HFFc6 (cell line): Measurements from ENCODE around the gene BCL2L2. TPM values are rescaled to one million over a fixed set of nuclear protein-coding genes. Genes with fewer than 3 reads are reported as not detected.

Source experiments
- DNase-seq: peaks from one replicate; pipeline ENCODE4 v3.0.0-alpha.2; 2018
- H3K27ac Mint-ChIP-seq: 2 replicates; pipeline ENCODE4 v1.8.0; 2020; ENCODE audit warnings: mild to moderate bottlenecking, mixed read lengths
- H3K27me3 Mint-ChIP-seq: 2 replicates; pipeline ENCODE4 v1.8.0; 2021; ENCODE audit warnings: mild to moderate bottlenecking, moderate library complexity, mixed read lengths; ENCODE audit not compliant: insufficient read depth
- H3K36me3 Mint-ChIP-seq: 2 replicates; pipeline ENCODE4 v1.8.0; 2021; ENCODE audit warnings: low read depth, mixed read lengths
- H3K4me1 Mint-ChIP-seq: 2 replicates; pipeline ENCODE4 v1.8.0; 2020; ENCODE audit warnings: low read depth, mixed read lengths
- H3K4me3 Mint-ChIP-seq: 2 replicates; pipeline ENCODE4 v1.8.0; 2020; ENCODE audit warnings: mild to moderate bottlenecking, moderate library complexity, mixed read lengths
- H3K9me3 Mint-ChIP-seq: 2 replicates; pipeline ENCODE4 v1.8.0; 2020; ENCODE audit warnings: mild to moderate bottlenecking, mixed read lengths
- total RNA-seq, 6 experiments: library from RNA; stranded (reverse); fragmentation: NEBNext Ultra II Directional; extraction: Animal tissue kit (Norgen Biotek cat#: 25700); gene quantifications; 2 replicates in 1 of 6; 3 replicates in 5 of 6; pipeline ENCODE4 v1.2.3, GENCODE V29; 2021
- TF ChIP-seq, protein P1 (sequence below): fragments of 200-600 bp; sonication (generic); IDR thresholded peaks from 2 replicates; pipeline ENCODE4 v1.5.0; 2021; ENCODE audit warnings: antibody characterized with exemption, mild to moderate bottlenecking

Gene BCL2L2
- total RNA-seq, 6 experiments from 2014 or later = 28.7 to 32.4 (median 31.1) TPM

DNA sequence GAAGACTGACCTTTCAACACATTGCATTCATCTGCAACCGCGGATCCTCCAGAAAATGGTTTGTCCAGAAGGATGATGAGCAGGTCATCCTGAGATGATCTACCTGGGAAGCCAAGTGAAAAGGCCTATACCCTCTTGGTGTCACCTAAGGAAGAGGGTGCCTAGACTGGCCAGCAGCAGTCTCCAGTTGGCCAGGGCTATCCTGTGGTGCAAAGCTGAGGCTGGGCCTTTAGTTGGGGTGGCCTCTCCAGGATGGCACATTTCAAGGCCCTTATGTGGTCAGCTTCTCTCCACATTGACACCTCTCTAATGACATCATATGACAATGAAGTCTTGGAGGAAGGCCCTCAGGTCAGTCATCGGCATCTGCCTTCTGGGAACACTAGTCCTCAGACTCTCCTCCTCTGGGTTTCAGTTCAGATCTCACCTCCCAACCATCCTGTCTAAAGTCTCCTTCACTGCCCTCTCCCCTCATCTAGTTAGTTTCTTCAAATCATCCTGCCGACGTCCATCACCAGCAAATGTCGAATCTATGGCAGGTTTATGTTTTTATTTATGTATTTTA lies 49.3 kb downstream of the BCL2L2 start:
- Mint-ChIP-seq H3K9me3 (no peaks in the 10 kb centered on the region), H3K4me1 (peaks cover 12% of the 10 kb centered on the region), H3K4me3 (no peak overlapping the region), H3K36me3 (peaks cover 5% of the 10 kb centered on the region; the same call in 1 of the 2 replicates), H3K27ac (no peak overlapping the region), H3K27me3 (peaks cover 9% of the 10 kb centered on the region)
- TF ChIP-seq, protein P1, sequence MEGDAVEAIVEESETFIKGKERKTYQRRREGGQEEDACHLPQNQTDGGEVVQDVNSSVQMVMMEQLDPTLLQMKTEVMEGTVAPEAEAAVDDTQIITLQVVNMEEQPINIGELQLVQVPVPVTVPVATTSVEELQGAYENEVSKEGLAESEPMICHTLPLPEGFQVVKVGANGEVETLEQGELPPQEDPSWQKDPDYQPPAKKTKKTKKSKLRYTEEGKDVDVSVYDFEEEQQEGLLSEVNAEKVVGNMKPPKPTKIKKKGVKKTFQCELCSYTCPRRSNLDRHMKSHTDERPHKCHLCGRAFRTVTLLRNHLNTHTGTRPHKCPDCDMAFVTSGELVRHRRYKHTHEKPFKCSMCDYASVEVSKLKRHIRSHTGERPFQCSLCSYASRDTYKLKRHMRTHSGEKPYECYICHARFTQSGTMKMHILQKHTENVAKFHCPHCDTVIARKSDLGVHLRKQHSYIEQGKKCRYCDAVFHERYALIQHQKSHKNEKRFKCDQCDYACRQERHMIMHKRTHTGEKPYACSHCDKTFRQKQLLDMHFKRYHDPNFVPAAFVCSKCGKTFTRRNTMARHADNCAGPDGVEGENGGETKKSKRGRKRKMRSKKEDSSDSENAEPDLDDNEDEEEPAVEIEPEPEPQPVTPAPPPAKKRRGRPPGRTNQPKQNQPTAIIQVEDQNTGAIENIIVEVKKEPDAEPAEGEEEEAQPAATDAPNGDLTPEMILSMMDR = no peak
- DNase-seq = no peak

DNA sequence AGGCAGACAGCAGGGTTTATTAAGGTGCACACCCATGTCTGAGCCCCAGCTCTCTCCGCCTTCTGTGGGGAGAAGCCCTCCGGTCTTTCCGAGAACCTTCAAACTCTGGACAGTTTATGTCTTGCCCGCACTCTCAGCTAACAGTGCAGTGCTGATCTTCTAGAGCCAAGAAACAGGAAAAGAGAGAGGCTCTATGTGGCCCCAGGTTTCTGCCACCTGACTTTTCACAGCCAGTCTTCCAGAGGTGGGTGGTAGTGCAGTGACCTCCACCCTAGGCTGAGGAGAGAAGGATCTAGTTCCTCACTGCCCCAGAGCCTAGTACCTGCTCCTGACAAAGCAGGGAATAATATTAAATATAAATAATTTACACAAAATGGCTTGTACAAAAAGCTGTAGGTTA lies 50.0 kb downstream of the BCL2L2 start:
- no peak overlapping the region for H3K4me3 Mint-ChIP-seq
- TF ChIP-seq, protein P1 = no peak
- no peaks in the 10 kb centered on the region for H3K36me3 Mint-ChIP-seq
- H3K4me1 Mint-ChIP-seq = peaks cover 19% of the 10 kb centered on the region
- no peak for DNase-seq
- peaks cover 9% of the 10 kb centered on the region for H3K27me3 Mint-ChIP-seq
- no peaks in the 10 kb centered on the region for H3K9me3 Mint-ChIP-seq
- no peak overlapping the region for H3K27ac Mint-ChIP-seq

DNA sequence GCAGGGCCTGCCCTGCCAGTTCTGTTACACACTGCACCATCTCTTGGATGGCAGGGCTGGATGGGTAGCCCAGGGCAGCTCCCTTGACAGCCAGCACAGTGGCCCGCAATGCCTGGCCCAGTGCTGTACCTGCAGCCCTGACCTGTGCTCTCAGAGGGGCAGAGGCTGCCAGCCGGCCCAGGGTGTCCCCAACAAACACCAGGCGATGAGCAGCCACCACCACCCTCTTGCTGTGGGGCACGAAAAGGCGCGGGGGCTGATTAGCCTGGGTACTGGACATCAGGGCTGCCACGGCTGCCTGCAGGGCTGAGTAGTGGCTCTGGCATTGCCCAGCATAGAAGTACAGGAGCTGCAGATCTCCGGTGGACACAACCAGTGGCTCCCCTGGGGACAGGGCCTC lies 50.6 kb downstream of the BCL2L2 start:
- Mint-ChIP-seq H3K9me3 (no peaks in the 10 kb centered on the region), H3K4me1 (peaks cover 23% of the 10 kb centered on the region), H3K4me3 (no peak overlapping the region), H3K27ac (no peak overlapping the region), H3K36me3 (no peaks in the 10 kb centered on the region), H3K27me3 (peaks cover 12% of the 10 kb centered on the region)
- TF ChIP-seq, protein P1 = no peak
- DNase-seq = no peak

DNA sequence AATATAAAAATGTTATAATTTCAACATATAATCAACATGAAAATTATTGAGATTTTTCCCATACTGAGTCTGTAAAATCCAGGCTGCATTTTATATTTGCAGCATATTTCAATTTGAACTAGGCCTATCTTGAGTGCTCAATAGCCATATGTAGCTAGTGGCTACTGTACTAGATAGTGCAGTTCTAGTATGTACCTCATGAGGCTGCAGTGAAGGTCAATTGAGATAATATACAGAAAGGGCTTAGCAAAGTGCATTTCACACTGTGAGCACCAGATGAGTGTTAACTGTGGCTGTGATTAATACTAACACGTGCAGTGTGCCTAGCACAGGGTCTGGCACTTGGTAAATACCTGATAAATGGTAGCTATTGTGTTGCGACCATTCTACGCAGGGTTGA lies 51.4 kb downstream of the BCL2L2 start:
- peaks cover 14% of the 10 kb centered on the region for H3K27me3 Mint-ChIP-seq
- H3K27ac Mint-ChIP-seq = no peak overlapping the region

DNA sequence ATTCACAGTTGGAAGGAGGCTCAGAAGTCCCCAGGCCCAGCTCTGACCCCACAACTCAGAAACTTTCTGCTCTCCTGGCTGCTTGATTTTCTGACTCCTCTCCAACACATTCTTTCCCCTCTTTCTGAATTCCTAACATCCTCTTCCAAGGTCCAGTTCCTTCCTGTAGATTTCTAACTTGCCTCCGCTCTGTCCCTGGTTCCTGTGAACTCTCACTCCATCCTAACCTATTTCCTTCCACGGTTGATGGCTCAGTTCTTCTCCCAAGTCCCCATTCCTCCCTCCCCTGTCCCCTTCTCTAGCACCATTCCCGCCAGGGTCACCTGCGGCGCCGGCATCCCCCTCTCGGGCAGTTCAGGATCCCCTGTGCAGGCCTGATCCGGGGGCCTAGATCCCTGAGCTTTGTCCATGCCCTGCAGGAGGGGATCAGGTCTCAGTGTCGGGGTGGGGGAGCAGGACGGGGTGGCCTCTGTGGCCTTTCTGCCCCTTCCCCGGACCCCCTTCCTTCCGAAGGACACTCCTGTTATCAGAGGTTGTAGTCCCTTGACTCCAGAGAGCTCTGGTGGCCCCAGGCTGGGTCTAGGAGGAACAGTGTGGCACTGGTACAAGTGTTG lies 52.0 kb downstream of the BCL2L2 start:
- H3K27me3 Mint-ChIP-seq = peaks cover 14% of the 10 kb centered on the region

More for the DNA sequence above, 51.4 kb downstream of the BCL2L2 start:
- H3K4me1 Mint-ChIP-seq = peaks cover 19% of the 10 kb centered on the region
- H3K4me3 Mint-ChIP-seq = no peak overlapping the region
- TF ChIP-seq, protein P1 = peak; percentile 12; the same call in 1 of the 2 replicates
- no peaks in the 10 kb centered on the region for H3K9me3 Mint-ChIP-seq
- DNase-seq = no peak
- no peaks in the 10 kb centered on the region for H3K36me3 Mint-ChIP-seq

More for the DNA sequence above, 52.0 kb downstream of the BCL2L2 start:
- no peak overlapping the region for H3K27ac Mint-ChIP-seq
- DNase-seq = no peak
- TF ChIP-seq, protein P1 = no peak
- H3K4me3 Mint-ChIP-seq = no peak overlapping the region
- peaks cover 13% of the 10 kb centered on the region for H3K4me1 Mint-ChIP-seq
- no peaks in the 10 kb centered on the region for H3K36me3 Mint-ChIP-seq
- no peaks in the 10 kb centered on the region for H3K9me3 Mint-ChIP-seq
